GM21717 (cell line): Measurements from ENCODE around the gene GALE.
"Not testable (repeated sequence)": the region's sequence is repeated elsewhere in the genome, so short reads cannot be mapped to it uniquely, and the experiment has no call there.

Experiments used
- ATAC-seq: cut with Tn5 transposase; IDR thresholded peaks from one replicate; pipeline ENCODE4 v1.9.1; 2021; ENCODE audit warnings: mild to moderate bottlenecking, moderate library complexity; ENCODE audit not compliant: unreplicated experiment

The GALE gene

DNA sequence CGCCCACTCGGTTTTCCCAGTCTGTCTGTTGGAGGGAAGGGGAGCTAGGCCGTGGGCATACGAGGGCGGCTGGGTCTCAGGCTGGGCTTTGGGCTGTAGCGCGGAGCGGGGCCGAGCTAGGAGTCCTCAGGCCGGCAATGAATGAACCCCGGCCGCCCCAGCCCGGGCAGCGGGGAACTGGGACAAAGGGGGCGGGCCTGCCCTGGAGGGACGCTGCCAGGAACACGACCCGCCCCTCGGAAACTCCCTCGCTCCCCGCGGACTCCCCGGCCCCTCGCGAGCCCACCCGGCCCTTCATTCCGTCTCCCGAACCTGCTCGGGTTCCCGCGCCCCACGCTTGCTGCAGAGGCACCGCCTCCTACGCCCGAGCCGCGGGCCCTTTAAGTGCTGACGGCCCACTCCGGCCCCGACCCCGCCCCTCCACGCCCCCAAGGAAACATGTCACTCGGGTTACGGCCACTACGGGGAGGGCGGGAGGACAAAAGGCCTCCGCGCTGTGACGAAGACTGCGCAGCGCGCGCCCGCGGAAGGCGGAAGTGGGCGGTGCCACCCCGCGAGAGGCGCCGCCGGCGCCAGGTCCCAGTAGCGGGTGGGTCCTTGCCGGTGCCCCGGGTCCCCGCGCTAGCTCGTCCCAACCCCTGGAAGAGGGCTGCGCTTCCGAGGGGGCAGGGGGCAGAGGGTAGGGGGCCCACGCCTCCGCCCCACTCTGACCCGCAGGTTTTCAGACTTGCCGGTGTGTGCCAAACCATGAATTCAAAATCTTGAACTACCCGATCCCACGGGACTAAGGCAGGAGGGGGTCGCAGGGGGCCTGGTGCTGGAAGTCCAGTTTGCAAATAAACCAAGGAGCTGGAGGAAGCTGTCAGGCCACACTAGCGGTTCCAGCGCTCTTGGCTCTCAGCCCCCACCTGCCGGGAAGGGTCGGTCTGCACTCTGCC lies at the start of gene GALE:
TSS of gene GALE (minus strand) at position 355 of the 938 bp plus-strand sequence. CDS start 1,747 bp downstream, outside the sequence.
- peak; percentile 70 for ATAC-seq

DNA sequence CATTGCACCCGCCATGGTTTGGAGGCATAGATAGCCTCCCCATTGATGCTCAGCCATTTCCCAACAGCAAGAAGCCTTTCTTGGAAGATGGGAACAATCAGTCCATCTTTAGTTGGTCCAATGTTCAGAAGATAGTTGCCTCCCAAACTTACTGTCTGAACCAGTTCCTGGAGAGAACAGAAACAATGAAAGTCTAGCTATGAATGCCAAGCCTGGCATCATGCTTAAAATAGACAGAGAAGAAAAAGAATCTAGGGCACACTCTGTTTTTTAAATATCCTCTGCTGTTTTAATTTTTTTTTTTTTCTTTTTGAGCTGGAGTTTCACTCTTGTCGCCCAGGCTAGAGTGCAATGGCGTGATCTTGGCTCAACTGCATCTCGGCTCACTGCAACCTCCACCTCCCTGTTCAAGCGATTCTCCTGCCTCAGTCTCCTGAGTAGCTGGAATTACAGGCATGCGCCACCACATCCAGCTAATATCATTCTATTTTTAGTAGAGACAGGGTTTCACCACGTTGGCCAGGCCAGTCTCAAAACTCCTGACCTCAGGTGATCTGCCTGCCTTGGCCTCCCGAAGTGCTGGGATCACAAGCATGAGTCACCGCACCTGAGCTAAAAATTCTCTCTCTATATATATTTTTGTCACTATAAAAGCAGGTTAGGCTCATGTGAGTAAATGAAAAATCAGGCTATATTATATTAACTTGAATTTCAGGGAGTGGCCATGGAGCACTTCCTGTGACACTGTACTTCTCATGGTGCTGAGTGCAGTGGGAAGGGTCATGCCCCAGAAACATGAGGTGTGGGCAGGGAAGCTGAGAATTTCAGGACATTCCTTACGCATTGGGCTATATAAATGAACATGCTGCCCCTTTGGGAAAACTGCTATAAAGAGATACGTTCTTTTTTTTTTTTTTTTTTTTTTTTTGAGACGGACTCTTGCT lies 48.4 kb upstream of the GALE start:
- no peak for ATAC-seq

DNA sequence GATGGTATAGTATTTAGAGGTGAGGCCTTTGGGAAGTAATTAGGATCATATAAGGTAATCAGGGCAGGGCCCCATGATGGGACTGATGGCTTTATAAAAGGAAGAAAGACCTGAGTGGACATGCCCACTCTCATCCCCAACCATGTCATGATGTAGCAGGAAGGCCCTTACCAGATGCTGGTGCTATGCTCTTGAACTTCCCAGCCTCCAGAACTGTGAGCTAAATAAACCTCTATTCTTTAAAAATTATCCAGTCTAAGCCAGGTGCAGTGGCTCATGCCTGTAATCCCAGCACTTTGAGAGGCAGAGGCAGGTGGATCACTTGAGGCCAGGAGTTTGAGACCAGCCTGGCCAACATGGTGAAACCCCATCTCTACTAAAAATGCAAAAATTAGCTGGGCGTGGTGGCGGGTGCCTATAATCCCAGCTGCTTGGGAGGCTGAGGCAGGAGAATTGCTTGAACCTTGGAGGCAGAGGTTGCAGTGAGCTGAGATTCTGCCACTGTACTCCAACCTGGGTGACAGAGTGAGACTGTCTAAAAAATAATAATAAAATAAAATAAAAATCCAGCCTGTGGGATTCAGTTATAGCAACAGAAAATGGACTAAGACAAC lies 47.0 kb upstream of the GALE start:
- ATAC-seq = not testable (repeated sequence)

GRCh38 chr1:23845163-23845562 lies 44.6 kb upstream of the GALE start:
- ATAC-seq = no peak

DNA sequence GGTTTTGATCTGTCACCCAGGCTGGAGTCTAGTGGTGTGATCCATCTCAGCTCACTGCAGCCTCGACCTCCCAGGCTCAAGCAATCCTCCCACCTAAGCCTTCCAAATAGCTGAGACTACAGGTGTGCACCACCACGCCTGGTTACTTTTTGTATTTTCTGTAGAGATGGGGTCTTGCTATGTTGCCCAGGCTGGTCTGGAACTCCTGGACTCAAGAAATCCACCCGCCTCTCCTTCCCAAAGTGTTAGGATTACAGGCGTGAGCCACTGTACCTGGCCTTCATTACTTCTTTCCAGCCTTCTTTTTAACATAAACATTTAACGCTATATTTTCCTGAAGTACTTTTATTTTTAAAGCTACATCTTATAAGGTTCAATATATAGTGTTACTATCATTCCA lies 43.1 kb upstream of the GALE start:
- no peak for ATAC-seq

GRCh38 chr1:23838401-23838866 lies 37.9 kb upstream of the GALE start:
- ATAC-seq = no peak

GRCh38 chr1:23837908-23838307 lies 37.4 kb upstream of the GALE start:
- no peak for ATAC-seq

DNA sequence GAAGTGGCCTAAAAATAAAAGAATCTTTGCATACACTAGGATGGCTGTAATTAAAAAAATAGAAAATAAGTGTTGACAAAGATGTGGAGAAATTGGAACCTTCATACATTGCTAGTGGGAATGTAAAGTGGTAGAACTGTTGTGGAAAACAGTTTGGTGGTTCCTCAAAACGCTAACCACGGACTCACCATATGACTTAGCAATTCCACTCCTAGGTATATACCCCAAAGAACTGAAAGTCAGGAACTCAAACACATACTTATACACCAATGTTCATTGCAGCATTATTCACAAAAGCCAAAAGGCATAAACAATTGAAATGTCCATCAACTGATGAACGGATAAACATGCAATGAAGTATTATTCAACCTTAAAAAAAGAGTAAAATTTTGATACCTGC lies 35.5 kb upstream of the GALE start:
- ATAC-seq = no peak

DNA sequence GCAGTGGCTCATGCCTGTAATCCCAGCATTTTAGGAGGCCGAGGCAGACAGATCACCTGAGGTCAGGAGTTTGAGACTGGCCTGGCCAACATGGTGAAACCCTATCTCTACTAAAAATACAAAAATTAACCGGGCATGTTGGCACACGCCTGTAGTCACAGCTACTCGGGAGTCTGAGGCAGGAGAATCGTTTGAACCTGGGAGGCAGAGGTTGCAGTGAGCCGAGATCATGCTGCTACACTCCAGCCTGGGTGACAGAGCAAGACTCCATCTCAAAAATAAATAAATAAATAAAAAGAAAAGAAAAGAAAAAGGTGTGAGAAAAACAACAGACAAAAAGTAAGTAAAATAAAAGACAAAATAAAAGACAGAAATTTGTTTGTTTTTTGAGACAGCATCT lies 33.6 kb upstream of the GALE start:
- ATAC-seq = not testable (repeated sequence)

DNA sequence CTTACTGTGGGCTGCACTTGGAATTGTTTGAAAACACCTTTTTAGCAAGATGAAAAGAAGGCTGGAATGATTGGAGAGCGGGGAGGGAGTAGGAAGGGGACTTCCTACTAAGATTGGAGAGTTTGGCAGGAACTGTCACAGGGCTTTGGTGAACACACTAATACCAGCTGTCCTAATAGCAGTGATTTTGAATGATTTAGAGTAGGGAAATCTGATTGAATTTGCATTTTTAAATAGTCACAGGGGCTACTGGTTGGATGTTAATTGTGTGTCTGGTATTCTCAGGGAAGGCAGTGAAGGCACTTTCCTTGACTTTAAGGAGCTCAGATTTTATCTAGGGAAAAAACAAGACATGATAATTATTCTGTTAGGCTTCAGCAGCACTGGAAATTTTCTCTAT lies 27.2 kb upstream of the GALE start:
- ATAC-seq = no peak

DNA sequence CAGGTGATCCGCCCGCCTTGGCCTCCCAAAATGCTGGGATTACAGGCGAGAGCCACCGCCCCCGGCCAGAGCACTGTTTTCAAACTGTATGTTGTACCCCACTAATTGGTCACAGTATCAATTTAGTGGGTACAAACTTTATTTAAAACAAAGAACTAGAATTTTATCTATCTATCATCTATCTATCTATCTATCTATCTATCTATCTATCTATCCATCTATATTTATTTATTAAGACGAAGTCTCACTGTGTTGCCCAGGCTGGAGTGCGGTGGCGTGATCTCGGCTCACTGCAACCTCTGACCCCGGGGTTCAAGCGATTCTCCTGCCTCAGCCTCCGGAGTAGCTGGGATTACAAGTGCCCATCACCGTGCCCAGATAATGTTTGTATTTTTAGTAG lies 26.0 kb upstream of the GALE start:
- ATAC-seq = not testable (repeated sequence)

- ATAC-seq = peak; percentile 54
Observed at GRCh38 chr1:23825762-23826522, 25.4 kb upstream of the GALE start.

DNA sequence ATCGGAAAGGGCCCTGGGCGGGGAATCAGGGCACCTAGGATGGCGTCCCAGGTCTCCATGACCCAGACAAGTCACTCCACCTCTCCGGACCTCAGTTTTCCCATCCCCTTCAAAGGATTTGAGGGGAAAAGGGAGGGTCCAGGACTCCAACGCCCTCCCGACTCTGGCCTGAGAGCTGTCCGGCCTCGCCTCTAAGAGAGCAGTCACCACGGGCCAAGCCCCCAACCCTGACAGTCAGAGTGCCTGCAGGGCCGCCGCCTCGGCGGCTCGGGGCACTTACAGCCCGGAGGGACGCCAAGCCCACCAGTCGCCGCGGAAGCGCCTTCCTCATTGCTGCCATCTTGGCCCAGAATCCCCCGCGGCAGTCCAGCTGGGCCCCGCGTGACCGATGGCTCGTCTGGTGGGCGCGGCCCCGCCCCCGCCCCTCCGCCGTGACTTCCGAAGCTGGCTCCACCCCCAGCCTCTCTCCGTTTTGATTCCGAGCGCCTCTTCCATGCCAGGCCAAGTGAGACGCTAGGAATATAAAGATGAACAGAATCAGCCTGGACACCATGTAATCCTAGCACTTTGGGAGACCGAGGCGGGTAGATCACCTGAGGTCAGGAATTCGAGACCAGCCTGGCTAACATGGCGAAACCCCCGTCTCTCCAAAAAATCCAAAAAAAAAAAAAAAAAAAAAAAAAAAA lies 24.7 kb upstream of the GALE start, which contains the start of gene HMGCL:
TSS of gene HMGCL (minus strand) at position 354 of the 686 bp plus-strand sequence. CDS start at position 340, 14 bp downstream.
- peak; percentile 77 for ATAC-seq

GRCh38 chr1:23824711-23825075 lies 24.1 kb upstream of the GALE start:
- no peak for ATAC-seq

GRCh38 chr1:23823767-23824166 lies 23.2 kb upstream of the GALE start:
- no peak for ATAC-seq

- no peak for ATAC-seq
Observed at GRCh38 chr1:23817633-23818032, 17.1 kb upstream of the GALE start.

- ATAC-seq = no peak
Observed at GRCh38 chr1:23816906-23817305, 16.4 kb upstream of the GALE start.

DNA sequence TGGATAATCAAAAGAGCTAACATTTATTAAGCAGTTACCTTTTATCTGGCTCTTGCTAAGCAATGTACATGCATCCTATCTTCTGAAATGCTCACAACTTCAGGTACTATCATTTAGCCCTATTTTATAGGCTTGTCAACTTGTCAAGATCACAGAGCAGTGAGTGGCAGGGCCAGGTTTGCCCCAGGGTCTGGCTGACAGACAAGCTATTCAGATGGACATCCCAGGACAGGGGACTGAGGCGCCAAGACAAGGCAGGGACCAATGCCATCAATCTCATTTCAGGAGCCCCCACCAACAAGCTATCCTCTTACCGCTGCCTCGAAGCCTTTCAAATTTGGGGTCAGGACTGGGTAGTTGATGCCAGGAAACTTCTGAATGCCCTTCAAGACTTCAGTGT lies 15.8 kb upstream of the GALE start:
- ATAC-seq = no peak

GRCh38 chr1:23814016-23814415 lies 13.5 kb upstream of the GALE start:
- no peak for ATAC-seq
